Central memory CD8-positive, alpha-beta T cell (primary cell): Measurements from ENCODE around the gene TMEM212.

Experiments
- ATAC-seq: fragments of 150-1000 bp; cut with Tn5 transposase; replicated peaks from 2 replicates; pipeline ENCODE4 v1.10.0; 2022; ENCODE audit warnings: mild to moderate bottlenecking, moderate FRiP score, moderate number of reproducible peaks; ENCODE audit not compliant: poor library complexity, severe bottlenecking; ENCODE audit errors: extremely low read depth
- DNase-seq, 2 donors: peaks; one replicate each; pipeline ENCODE4 v3.0.0; 2021; ENCODE audit warnings: low spot score in 2 of 2
- H3K27ac Mint-ChIP-seq: one replicate; pipeline ENCODE4 v1.8.0; 2022; ENCODE audit warnings: low read depth, mild to moderate bottlenecking, moderate library complexity, mixed read lengths
- H3K27me3 Mint-ChIP-seq: one replicate; pipeline ENCODE4 v1.8.0; 2022; ENCODE audit warnings: mixed read lengths
- H3K36me3 Mint-ChIP-seq: one replicate; pipeline ENCODE4 v1.8.0; 2022; ENCODE audit warnings: mild to moderate bottlenecking, moderate library complexity, mixed read lengths; ENCODE audit not compliant: insufficient read depth
- H3K4me1 Mint-ChIP-seq: one replicate; pipeline ENCODE4 v1.8.0; 2022; ENCODE audit warnings: mixed read lengths
- H3K4me3 Mint-ChIP-seq: one replicate; pipeline ENCODE4 v1.8.0; 2022; ENCODE audit warnings: mild to moderate bottlenecking, moderate library complexity, mixed read lengths
- H3K9me3 Mint-ChIP-seq: one replicate; pipeline ENCODE4 v1.8.0; 2022; ENCODE audit warnings: mixed read lengths

Gene TMEM212

GRCh38 chr3:171817074-171817800 is 25.9 kb upstream of the TMEM212 start:
- Mint-ChIP-seq H3K27ac (no peak overlapping the region), H3K27me3 (peaks cover 51% of the 10 kb centered on the region), H3K9me3 (no peaks in the 10 kb centered on the region), H3K4me3 (no peak overlapping the region), H3K36me3 (no peaks in the 10 kb centered on the region), H3K4me1 (no peaks in the 10 kb centered on the region)
- no peak for ATAC-seq
- DNase-seq: no peak

DNA sequence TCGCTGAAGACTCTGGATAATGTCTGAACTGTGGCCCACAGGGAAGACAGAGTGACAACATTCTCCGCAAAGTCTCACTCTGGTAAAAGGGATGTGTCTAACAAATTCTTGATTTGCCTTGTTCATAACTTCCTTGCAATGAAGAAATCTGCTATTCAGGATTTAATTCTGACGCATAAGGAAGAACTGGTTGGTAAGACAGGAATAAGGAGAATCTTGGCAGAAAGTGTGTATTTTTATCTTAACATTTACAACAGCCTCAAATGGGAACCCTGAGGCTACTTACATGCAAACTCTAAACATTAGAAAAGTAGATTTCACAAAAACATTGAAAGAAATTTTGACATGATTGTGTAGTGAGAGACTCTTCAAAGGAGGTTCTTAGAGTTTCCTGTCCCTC is 22.1 kb upstream of the TMEM212 start:
- Mint-ChIP-seq H3K4me1 (no peaks in the 10 kb centered on the region), H3K4me3 (no peak overlapping the region), H3K27ac (no peak overlapping the region), H3K36me3 (no peaks in the 10 kb centered on the region), H3K9me3 (no peaks in the 10 kb centered on the region), H3K27me3 (peaks cover 58% of the 10 kb centered on the region)
- ATAC-seq (no peak), DNase-seq (no peak)

GRCh38 chr3:171821778-171822358 is 21.3 kb upstream of the TMEM212 start:
- Mint-ChIP-seq H3K4me3 (no peak overlapping the region), H3K27ac (no peak overlapping the region)

DNA sequence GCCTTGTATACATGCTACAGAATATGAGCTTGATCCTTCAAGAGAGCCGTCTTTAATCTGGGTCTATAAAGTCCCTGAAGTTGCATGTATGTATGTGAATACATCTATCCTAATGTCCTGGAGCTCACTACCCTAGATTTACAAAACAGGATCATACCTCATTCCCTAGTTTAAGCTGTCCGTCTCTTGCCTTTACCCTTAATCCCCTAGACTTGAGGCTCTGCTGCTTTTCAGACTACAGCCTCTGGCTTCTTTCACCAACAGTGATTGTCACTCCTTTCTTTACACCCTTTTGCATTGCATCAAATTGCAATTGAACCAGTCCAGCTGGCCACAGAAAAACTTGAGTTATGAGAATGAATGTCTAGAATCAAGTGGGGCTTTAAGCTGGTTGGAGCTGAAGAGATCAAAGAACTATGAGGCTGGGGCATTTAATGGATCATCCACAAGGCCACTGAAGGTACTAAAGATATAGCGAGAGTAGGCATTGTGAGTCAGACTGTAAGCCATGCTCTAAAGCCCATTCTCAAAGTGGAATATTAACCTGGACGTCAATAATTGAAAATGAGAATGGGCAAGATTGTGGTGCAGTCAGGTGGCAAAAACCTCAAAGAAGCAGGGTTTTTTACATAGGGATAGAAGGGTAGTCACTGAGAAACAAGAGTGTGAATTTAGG is 20.6 kb upstream of the TMEM212 start:
- Mint-ChIP-seq H3K4me3 (no peak overlapping the region), H3K9me3 (no peaks in the 10 kb centered on the region), H3K27ac (no peak overlapping the region), H3K27me3 (peaks cover 70% of the 10 kb centered on the region), H3K4me1 (no peaks in the 10 kb centered on the region), H3K36me3 (no peaks in the 10 kb centered on the region)
- ATAC-seq (no peak), DNase-seq (no peak)

More at GRCh38 chr3:171821778-171822358, 21.3 kb upstream of the TMEM212 start:
- Mint-ChIP-seq H3K27me3 (peaks cover 65% of the 10 kb centered on the region), H3K4me1 (no peaks in the 10 kb centered on the region), H3K36me3 (no peaks in the 10 kb centered on the region), H3K9me3 (no peaks in the 10 kb centered on the region)
- ATAC-seq (no peak), DNase-seq (no peak)

DNA sequence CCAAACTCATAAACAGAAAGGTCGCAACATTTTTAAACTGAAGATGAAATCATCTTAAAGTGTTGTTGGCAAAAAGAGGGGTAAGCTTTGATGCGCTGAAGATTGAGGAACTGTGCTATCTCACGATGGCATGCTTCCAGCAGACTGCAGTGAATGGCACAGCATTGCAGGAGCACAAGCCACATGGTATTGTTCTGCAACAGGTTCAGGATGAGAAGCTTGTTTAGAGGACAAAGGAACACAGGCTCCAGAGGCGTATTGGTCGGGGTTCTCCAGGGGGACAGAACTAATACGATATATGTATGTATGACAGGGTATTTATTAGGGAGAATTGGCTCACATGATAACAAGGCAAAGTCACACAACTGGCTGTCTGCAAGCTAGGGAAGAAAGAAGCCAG is 19.0 kb upstream of the TMEM212 start:
- DNase-seq (no peak), ATAC-seq (no peak)
- Mint-ChIP-seq H3K36me3 (no peaks in the 10 kb centered on the region), H3K4me1 (no peaks in the 10 kb centered on the region), H3K9me3 (no peaks in the 10 kb centered on the region), H3K27ac (no peak overlapping the region), H3K4me3 (no peak overlapping the region), H3K27me3 (peaks cover 67% of the 10 kb centered on the region)

DNA sequence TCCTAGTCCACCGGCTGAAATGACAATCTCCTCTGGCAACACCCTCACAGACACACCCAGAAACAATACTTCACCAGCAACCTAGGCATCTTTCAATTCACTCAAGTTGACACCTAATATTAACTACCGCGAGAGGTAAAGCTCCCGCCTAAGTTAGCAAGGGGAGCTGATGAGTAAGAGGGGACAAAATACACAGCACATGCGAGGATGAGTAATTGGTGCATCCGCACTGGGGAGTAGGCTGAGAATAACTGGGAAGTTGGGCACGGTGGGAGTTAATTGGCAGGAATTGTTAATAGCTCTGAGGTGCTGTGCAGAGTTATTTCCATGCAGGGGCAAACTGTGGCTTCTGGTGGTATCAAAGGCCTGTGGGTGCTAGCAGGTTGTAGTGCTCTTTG is 18.3 kb upstream of the TMEM212 start:
- Mint-ChIP-seq H3K27ac (no peak overlapping the region), H3K9me3 (no peaks in the 10 kb centered on the region), H3K36me3 (no peaks in the 10 kb centered on the region), H3K4me3 (no peak overlapping the region), H3K27me3 (peaks cover 67% of the 10 kb centered on the region), H3K4me1 (no peaks in the 10 kb centered on the region)
- ATAC-seq: no peak
- no peak for DNase-seq

GRCh38 chr3:171825222-171825828 is 17.8 kb upstream of the TMEM212 start:
- H3K27ac Mint-ChIP-seq: no peak overlapping the region

GRCh38 chr3:171827385-171827784 is 15.8 kb upstream of the TMEM212 start:
- Mint-ChIP-seq H3K4me3 (no peak overlapping the region), H3K9me3 (no peaks in the 10 kb centered on the region), H3K27ac (no peak overlapping the region), H3K36me3 (no peaks in the 10 kb centered on the region), H3K4me1 (no peaks in the 10 kb centered on the region), H3K27me3 (peaks cover 57% of the 10 kb centered on the region)
- ATAC-seq: no peak
- no peak for DNase-seq

More at GRCh38 chr3:171825222-171825828, 17.8 kb upstream of the TMEM212 start:
- no peaks in the 10 kb centered on the region for H3K9me3 Mint-ChIP-seq
- no peak for ATAC-seq
- peaks cover 67% of the 10 kb centered on the region for H3K27me3 Mint-ChIP-seq
- H3K4me1 Mint-ChIP-seq: no peaks in the 10 kb centered on the region
- no peak overlapping the region for H3K4me3 Mint-ChIP-seq
- no peaks in the 10 kb centered on the region for H3K36me3 Mint-ChIP-seq
- DNase-seq: no peak

DNA sequence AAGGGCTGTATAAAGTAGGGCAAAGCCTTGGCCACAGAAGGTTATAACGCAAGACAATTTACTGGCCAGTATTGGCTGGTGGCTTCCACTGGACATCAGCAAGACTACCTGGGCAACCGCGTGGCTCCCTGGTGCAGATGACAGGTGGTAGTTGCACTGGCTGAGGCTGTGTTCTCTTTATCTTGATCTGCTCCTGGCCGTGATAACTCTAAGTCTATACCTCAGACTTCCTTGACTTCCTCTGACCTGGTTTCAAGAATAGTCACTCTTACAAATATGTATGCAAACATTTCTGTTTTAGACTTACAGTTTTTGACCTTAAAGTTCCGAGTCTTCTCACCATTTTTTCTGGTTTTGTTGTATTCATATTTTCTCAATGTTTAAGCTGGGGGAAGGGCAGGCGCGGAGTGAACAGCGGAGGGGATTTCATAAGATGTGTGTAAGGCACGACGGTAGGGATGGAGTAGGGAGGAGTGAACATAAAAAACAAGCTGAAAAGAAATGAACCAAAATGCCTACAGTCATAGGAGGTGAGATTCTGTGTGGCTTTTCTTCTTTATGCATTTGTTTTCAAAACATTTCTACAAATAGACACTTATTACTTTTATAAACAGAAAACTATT is 15.2 kb upstream of the TMEM212 start:
- H3K36me3 Mint-ChIP-seq: no peaks in the 10 kb centered on the region
- no peak for ATAC-seq
- H3K4me3 Mint-ChIP-seq: no peak overlapping the region
- H3K27me3 Mint-ChIP-seq: peaks cover 57% of the 10 kb centered on the region
- no peak for DNase-seq
- H3K27ac Mint-ChIP-seq: no peak overlapping the region
- no peaks in the 10 kb centered on the region for H3K4me1 Mint-ChIP-seq
- no peaks in the 10 kb centered on the region for H3K9me3 Mint-ChIP-seq

DNA sequence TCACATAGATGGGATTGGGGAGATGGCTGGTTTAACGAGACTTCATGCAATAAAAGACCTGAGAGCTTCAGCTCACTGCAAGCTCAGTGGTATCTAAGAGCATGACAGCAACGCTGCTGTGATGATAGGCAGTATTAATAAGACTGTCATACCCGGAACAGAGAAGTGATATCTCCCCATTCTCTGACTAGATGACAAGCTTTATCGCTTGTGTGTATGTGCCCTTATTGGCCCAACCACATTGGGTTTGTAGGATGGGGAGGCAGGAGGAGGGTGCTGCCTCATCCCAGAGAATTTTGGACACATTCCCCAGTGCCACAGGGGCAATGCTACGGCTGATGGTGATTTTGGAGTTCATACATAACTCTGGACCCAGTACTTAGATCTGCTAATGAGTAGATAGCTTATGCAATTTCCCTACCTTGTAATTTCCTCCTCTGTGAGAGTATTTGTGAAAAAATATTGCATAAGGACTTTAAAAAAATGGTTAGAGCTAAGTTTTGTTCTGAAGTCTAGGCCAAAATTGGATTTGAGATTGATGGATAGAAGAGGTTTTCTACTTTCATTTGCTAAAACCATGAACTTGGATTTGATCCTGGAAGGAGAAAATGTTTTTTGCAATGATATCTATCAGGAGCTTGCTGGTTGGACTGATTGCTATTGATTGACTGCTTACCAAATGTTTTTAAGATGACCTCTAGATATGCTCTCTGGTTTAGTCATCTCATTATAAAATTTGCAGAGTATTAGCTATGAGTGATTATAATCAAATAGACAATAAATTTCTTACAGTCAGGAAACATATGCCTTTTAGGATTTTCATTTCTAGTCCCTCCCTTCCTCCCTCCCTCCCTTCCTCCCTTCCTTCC is 14.0 kb upstream of the TMEM212 start:
- Mint-ChIP-seq H3K36me3 (no peaks in the 10 kb centered on the region), H3K27ac (no peak overlapping the region), H3K27me3 (peaks cover 52% of the 10 kb centered on the region), H3K4me3 (no peak overlapping the region), H3K9me3 (no peaks in the 10 kb centered on the region), H3K4me1 (no peaks in the 10 kb centered on the region)
- DNase-seq (no peak), ATAC-seq (no peak)

DNA sequence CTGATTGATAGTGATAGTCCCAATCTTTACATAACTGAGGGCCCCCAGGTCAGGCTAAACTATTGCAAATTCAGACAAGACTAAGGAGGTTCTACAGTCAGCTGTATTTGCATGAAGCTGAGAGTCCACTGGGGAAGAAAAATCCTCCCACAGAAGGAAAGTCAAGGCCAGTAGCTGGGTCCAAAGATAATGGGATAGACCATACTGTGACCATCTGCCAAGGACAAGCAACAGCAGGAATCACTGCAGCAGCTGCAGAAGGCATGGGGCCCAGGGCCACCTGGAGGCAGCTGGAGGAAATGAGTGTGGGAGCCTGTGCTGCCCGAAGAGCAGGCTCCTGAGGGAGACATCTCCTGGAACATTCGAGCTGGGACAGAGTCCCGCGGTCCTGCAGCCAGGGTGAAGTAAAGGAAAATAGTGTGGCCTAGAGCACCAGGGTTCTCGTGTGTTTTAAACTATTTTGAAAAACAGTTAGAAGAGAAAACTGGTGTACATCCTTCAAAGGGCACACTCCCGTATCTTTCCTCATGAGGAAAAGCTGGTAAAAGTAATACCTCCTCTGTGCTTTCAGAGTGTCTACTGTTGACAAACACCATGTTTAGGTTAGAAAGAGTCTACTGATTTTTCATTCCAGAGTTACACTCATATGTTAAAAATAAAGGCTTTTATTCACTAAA is 13.2 kb upstream of the TMEM212 start:
- Mint-ChIP-seq H3K9me3 (no peaks in the 10 kb centered on the region), H3K27ac (no peak overlapping the region), H3K4me1 (no peaks in the 10 kb centered on the region), H3K27me3 (peaks cover 44% of the 10 kb centered on the region), H3K36me3 (no peaks in the 10 kb centered on the region), H3K4me3 (no peak overlapping the region)
- ATAC-seq (no peak), DNase-seq (no peak)
